Measurements from ENCODE around the gene NKG7.

NKG7 gene

DNA sequence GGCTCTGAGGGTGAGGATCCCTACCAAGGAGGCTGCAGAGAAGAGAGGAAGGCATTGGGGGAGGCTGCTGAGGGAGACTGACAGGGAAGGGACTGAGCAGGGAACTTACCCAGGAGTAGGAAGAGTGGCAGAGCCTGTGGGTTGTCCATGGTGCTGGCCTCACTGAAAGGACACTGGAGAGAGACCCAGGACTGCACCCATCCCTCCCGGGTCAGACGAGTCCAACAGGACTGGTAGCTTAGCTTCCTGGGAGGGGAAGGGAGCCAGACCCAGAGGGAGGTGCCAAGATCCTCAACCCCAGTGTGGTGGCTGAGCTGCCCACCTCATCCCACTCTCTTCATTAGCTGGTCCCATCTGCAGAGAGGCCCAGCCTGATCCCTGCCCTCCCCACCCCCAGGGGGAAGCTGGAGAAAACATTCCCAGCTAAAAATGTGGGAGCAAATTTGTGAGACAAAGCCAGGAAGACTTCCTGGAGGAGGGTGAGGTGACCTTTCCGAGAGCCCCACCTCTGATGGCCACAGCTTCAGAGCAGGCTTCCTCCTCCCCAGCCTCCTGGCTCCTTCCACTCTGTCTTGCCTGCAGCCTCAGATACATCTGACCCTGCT is 30.4 kb downstream of the NKG7 start, which contains the start of gene VSIG10L:
Gene VSIG10L (minus strand): TSS at position 164 of the 605 bp plus-strand sequence. CDS start 15 bp downstream, at position 149.
- no peak within 1 kb of the TSS for H3K4me3 ChIP-seq (replicated peaks; ENCODE audit: insufficient read depth, low read length)
- no peak for DNase-seq (ENCODE audit: low read depth in 1 of 2, low spot score in 1 of 2)
- no peaks in the 10 kb centered on the region for H3K27me3 ChIP-seq (ENCODE audit: insufficient read depth, poor library complexity, severe bottlenecking)
- no peak within 1 kb of the TSS for H3K27ac ChIP-seq (replicated peaks)
- TF ChIP-seq, protein P1, sequence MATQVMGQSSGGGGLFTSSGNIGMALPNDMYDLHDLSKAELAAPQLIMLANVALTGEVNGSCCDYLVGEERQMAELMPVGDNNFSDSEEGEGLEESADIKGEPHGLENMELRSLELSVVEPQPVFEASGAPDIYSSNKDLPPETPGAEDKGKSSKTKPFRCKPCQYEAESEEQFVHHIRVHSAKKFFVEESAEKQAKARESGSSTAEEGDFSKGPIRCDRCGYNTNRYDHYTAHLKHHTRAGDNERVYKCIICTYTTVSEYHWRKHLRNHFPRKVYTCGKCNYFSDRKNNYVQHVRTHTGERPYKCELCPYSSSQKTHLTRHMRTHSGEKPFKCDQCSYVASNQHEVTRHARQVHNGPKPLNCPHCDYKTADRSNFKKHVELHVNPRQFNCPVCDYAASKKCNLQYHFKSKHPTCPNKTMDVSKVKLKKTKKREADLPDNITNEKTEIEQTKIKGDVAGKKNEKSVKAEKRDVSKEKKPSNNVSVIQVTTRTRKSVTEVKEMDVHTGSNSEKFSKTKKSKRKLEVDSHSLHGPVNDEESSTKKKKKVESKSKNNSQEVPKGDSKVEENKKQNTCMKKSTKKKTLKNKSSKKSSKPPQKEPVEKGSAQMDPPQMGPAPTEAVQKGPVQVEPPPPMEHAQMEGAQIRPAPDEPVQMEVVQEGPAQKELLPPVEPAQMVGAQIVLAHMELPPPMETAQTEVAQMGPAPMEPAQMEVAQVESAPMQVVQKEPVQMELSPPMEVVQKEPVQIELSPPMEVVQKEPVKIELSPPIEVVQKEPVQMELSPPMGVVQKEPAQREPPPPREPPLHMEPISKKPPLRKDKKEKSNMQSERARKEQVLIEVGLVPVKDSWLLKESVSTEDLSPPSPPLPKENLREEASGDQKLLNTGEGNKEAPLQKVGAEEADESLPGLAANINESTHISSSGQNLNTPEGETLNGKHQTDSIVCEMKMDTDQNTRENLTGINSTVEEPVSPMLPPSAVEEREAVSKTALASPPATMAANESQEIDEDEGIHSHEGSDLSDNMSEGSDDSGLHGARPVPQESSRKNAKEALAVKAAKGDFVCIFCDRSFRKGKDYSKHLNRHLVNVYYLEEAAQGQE (IDR thresholded peaks at IDR 0.05; ENCODE audit: insufficient replicate concordance, low read depth): peak; percentile 64
- TF ChIP-seq POLR2AphosphoS5 (IDR thresholded peaks at IDR 0.05; ENCODE audit: low read depth): no peak

DNA sequence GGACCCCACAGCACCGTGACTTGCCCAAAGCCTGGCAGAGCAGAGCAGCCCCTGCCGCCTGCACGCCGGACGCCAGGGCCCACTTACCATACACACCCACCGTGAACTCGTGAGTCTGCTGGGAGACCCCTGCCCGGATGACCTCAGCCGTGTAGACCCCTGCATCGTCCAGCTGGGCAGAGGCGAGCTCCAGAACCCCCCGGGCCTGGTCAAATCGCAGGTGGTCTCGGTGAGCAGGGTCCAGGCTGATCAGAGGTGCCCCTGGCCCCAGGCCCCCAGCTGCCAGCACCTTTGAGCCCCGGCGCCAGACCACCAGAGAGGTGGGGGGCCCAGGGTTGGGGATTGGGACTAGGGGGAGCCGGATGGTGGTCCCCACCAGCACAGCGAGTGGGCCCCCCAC is 31.4 kb downstream of the NKG7 start:
- H3K27ac ChIP-seq (replicated peaks): no peak overlapping the region
- TF ChIP-seq GABPA (IDR thresholded peaks at IDR 0.05; ENCODE audit: low read depth): no peak

DNA sequence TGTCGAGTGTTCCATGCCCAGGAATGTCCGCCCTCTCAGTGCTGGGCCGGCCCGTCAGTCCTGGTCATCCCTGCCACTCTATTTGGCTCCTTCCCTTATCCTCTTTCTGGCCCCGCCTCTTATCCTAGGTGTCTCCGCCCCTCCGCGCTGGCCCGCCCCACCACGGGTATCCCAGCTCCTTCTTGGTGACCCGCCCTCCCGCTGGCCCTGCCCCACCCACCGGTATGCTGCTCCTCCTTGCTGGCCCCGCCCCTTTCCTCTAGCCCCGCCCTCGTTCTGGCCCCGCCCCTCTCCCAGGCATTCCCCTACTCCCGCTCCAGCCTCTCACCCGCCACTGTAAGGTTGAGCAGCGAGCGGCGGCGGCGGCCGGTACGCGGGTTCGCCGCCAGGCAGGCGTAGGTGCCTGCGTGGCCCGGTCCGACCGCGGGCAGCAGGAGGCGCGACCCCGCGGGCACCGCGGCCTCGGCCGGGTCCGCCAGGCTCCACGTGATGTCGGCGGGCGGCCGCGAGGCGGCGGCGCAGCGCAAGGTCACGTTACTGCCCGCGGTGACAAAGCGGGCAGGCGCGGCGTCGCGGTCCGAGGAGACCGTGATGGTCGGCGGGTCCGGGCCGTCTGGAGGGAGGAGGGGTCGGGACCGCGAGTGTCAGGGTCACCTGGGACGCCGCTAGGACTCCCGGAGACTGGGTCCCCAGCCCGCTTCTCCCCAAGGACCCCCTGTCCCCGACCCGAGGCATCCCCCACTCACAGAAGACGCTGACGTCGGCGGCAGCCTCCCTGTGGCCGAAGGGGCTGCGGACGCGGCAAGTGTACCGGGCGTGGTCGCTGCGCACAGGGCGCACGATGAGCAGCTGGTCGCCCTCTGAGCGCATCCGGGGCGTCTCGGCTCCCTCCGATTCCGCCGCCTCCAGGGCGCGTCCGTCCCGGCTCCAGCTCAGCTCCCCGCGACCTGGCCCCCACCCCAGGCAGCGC is 32.5 kb downstream of the NKG7 start:
- TF ChIP-seq GABPA (IDR thresholded peaks at IDR 0.05; ENCODE audit: low read depth): no peak
- TF ChIP-seq, protein P2, sequence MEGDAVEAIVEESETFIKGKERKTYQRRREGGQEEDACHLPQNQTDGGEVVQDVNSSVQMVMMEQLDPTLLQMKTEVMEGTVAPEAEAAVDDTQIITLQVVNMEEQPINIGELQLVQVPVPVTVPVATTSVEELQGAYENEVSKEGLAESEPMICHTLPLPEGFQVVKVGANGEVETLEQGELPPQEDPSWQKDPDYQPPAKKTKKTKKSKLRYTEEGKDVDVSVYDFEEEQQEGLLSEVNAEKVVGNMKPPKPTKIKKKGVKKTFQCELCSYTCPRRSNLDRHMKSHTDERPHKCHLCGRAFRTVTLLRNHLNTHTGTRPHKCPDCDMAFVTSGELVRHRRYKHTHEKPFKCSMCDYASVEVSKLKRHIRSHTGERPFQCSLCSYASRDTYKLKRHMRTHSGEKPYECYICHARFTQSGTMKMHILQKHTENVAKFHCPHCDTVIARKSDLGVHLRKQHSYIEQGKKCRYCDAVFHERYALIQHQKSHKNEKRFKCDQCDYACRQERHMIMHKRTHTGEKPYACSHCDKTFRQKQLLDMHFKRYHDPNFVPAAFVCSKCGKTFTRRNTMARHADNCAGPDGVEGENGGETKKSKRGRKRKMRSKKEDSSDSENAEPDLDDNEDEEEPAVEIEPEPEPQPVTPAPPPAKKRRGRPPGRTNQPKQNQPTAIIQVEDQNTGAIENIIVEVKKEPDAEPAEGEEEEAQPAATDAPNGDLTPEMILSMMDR (IDR thresholded peaks at IDR 0.05; ENCODE audit: insufficient read depth, low read length): no peak
- no peak for TF ChIP-seq SPI1 (IDR thresholded peaks at IDR 0.05; ENCODE audit: borderline replicate concordance, low read depth)
- H3K4me3 ChIP-seq (replicated peaks; ENCODE audit: insufficient read depth, low read length): peak overlapping the region; percentile 68
- no peaks in the 10 kb centered on the region for H3K27me3 ChIP-seq (ENCODE audit: insufficient read depth, poor library complexity, severe bottlenecking)
- H3K27ac ChIP-seq (replicated peaks): no peak overlapping the region
- peak; percentile 86 to 98 for DNase-seq (ENCODE audit: low read depth in 1 of 2, low spot score in 1 of 2)

More for the DNA sequence above, 31.4 kb downstream of the NKG7 start:
- no peak overlapping the region for H3K4me3 ChIP-seq (replicated peaks; ENCODE audit: insufficient read depth, low read length)
- DNase-seq (ENCODE audit: low read depth in 1 of 2, low spot score in 1 of 2): no peak
- H3K27me3 ChIP-seq (ENCODE audit: insufficient read depth, poor library complexity, severe bottlenecking): no peaks in the 10 kb centered on the region

DNA sequence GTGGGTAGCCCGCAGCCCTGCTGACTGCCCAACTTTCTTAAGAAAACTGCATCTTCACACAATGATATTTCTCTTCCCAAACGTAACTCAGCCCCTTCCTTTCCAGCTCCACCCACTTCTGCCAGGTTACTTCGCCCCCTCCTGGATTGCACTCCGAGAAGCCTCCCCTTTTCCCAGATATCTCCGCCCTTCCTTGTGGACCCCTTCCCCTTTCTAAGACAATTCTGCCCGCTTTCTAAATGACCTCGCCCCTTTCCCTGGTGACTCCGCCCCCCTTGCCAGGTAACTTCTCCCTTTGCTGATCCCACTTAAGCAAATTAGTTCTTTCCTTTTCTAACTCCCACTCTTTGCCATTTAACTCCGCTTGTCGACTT is 33.2 kb downstream of the NKG7 start:
- TF ChIP-seq SPI1 (IDR thresholded peaks at IDR 0.05; ENCODE audit: borderline replicate concordance, low read depth): no peak
- TF ChIP-seq, protein P2 (IDR thresholded peaks at IDR 0.05; ENCODE audit: insufficient read depth, low read length): no peak
- TF ChIP-seq POLR2AphosphoS5 (IDR thresholded peaks at IDR 0.05; ENCODE audit: low read depth): no peak
- TF ChIP-seq, protein P1 (IDR thresholded peaks at IDR 0.05; ENCODE audit: insufficient replicate concordance, low read depth): no peak
- TF ChIP-seq GABPA (IDR thresholded peaks at IDR 0.05; ENCODE audit: low read depth): no peak
- Histone ChIP-seq H3K27ac (replicated peaks) (no peak overlapping the region), H3K27me3 (ENCODE audit: insufficient read depth, poor library complexity, severe bottlenecking) (no peaks in the 10 kb centered on the region), H3K4me3 (replicated peaks; ENCODE audit: insufficient read depth, low read length) (peak overlapping the region; percentile 68)
- DNase-seq (ENCODE audit: low read depth in 1 of 2, low spot score in 1 of 2): peak in 1 of 2 experiments; percentile 23

All from HL-60 (cell line).